Gastroesophageal sphincter (tissue), 3 donors: Measurements from ENCODE around the gene PTPRD.

Experiments
- CTCF ChIP-seq, 4 experiments: fragments of 200-600 bp in 2 of 4; fragments of 450-650 bp in 2 of 4; sonication (generic) in 1 of 4; IDR thresholded peaks; one replicate each; pipeline ENCODE4 v1.5.1; 2017 to 2019; ENCODE audit warnings: antibody characterized with exemption in 4 of 4, mild to moderate bottlenecking in 2 of 4, moderate library complexity in 2 of 4
- EP300 ChIP-seq: sonication (generic); formaldehyde crosslinking; IDR thresholded peaks from one replicate; pipeline ENCODE4 v1.6.1; 2017; ENCODE audit warnings: antibody characterized with exemption, mild to moderate bottlenecking
- POLR2A ChIP-seq, 2 donors: fragments of 450-650 bp; IDR thresholded peaks; one replicate each; pipeline ENCODE4 v1.6.1; 2017; ENCODE audit warnings: antibody characterized with exemption in 2 of 2, mild to moderate bottlenecking in 2 of 2, moderate library complexity in 1 of 2
- POLR2AphosphoS5 ChIP-seq: sonication (generic); formaldehyde crosslinking; IDR thresholded peaks from one replicate; pipeline ENCODE4 v1.6.1; 2017; ENCODE audit warnings: antibody characterized with exemption

GRCh38 chr9:9799287-9799686, 813.5 kb downstream of the PTPRD start:
- TF ChIP-seq POLR2A (IDR thresholded peaks at IDR 0.05) (no peak), CTCF (IDR thresholded peaks at IDR 0.05) (no peak), POLR2AphosphoS5 (no peak), EP300 (no peak)
